OCI-LY1 (cell line): ENCODE results near the gene DNAJC7.

Experiments used
- H2AFZ ChIP-seq: fragments of 200-600 bp; sonication (generic), shearing (Covaris generic); 2 replicates; pipeline ENCODE4 v1.6.0; 2014; ENCODE audit warnings: antibody characterized with exemption, mild to moderate bottlenecking, low read length
- H3F3A ChIP-seq: fragments of 200-600 bp; sonication (generic), shearing (Covaris generic); 2 replicates; pipeline ENCODE4 v1.6.0; 2014; ENCODE audit warnings: mild to moderate bottlenecking, antibody characterized with exemption, low read length, moderate library complexity; ENCODE audit not compliant: insufficient read depth
- H3K27ac ChIP-seq: fragments of 200-600 bp; sonication (generic); 2 replicates; pipeline ENCODE4 v1.5.1; 2014; ENCODE audit warnings: low read length, mixed run types, mild to moderate bottlenecking, low read depth; ENCODE audit not compliant: poor library complexity, severe bottlenecking
- H3K27me3 ChIP-seq: fragments of 200-600 bp; sonication (generic); 2 replicates; pipeline ENCODE4 v1.6.0; 2014; ENCODE audit warnings: antibody characterized with exemption, mild to moderate bottlenecking, low read length, moderate library complexity; ENCODE audit not compliant: insufficient read depth
- H3K36me3 ChIP-seq: fragments of 200-600 bp; sonication (generic); 2 replicates; pipeline ENCODE4 v1.6.1; 2014; ENCODE audit warnings: mild to moderate bottlenecking, antibody characterized with exemption, low read length, moderate library complexity, mixed read lengths; ENCODE audit not compliant: insufficient read depth
- H3K4me1 ChIP-seq: fragments of 200-600 bp; sonication (generic); 2 replicates; pipeline ENCODE4 v1.5.1; 2014; ENCODE audit warnings: mild to moderate bottlenecking, low read length, moderate library complexity; ENCODE audit not compliant: insufficient read depth, severe bottlenecking
- H3K4me2 ChIP-seq: fragments of 200-600 bp; sonication (generic), shearing (Covaris generic); 2 replicates; pipeline ENCODE4 v1.6.1; 2014; ENCODE audit warnings: low read length
- H3K4me3 ChIP-seq: fragments of 200-600 bp; sonication (generic); 2 replicates; pipeline ENCODE4 v1.5.1; 2014; ENCODE audit warnings: low read length, low read depth, mild to moderate bottlenecking, mixed read lengths; ENCODE audit not compliant: poor library complexity, severe bottlenecking
- H3K79me2 ChIP-seq: fragments of 200-600 bp; shearing (Covaris generic); 2 replicates; pipeline ENCODE4 v1.6.1; 2016; ENCODE audit warnings: mixed run types, low read length, mixed read lengths; ENCODE audit not compliant: insufficient read depth
- H3K9ac ChIP-seq: fragments of 200-600 bp; sonication (generic), shearing (Covaris generic); 2 replicates; pipeline ENCODE4 v1.6.1; 2014; ENCODE audit warnings: mild to moderate bottlenecking, low read length, mixed read lengths
- H3K9me2 ChIP-seq: fragments of 200-600 bp; sonication (generic), shearing (Covaris generic); 2 replicates; pipeline ENCODE4 v1.6.1; 2014; ENCODE audit warnings: low read depth, mild to moderate bottlenecking, low read length, mixed read lengths
- H3K9me3 ChIP-seq: fragments of 200-600 bp; shearing (Covaris generic); 2 replicates; pipeline ENCODE4 v1.6.1; 2014; ENCODE audit warnings: low read length, mixed read lengths
- H4K20me1 ChIP-seq: fragments of 200-600 bp; sonication (generic), shearing (Covaris generic); 2 replicates; pipeline ENCODE4 v1.6.0; 2016; ENCODE audit warnings: mild to moderate bottlenecking, low read length; ENCODE audit not compliant: insufficient read depth
- EZH2 ChIP-seq: fragments of 200-600 bp; sonication (generic), shearing (Covaris generic); IDR thresholded peaks from 2 replicates; pipeline ENCODE4 v1.8.0; 2017; ENCODE audit warnings: borderline replicate concordance, mixed run types, mild to moderate bottlenecking, antibody characterized with exemption, low read length, moderate library complexity, mixed read lengths
- TF ChIP-seq, protein P1 (sequence below): fragments of 200-600 bp; sonication (generic), shearing (Covaris generic); IDR thresholded peaks from 2 replicates; pipeline ENCODE4 v1.5.1; 2017; ENCODE audit warnings: mild to moderate bottlenecking, antibody characterized with exemption, low read length, moderate library complexity, mixed read lengths

The DNAJC7 gene

DNA sequence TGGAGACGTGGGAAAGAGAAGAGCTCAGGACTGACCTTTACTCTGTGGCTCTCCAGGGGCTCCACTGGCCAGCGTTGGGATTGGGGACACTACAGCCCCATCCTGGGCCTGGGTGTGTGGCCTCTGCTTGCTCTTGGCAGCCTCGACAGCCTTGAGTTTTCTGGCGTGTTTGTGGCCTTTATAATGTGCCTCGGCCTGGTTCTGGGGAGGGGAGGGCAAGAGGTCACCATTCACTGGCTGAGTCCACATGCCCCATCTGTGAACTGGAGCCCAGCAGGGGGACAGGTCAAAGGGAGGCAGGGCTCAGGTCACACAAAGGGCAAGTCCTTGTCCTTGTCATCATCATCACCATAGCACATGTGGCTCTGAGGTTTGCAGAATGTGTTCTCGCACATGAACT is 14.3 kb upstream of the DNAJC7 start:
- Histone ChIP-seq H3K4me1 (peaks cover 4% of the 10 kb centered on the region), H3K27ac (no peak overlapping the region), H3F3A (no peaks in the 10 kb centered on the region), H3K79me2 (no peaks in the 10 kb centered on the region), H3K9me2 (no peaks in the 10 kb centered on the region), H3K4me3 (no peak overlapping the region), H4K20me1 (no peaks in the 10 kb centered on the region), H3K4me2 (no peak overlapping the region), H3K36me3 (no peaks in the 10 kb centered on the region), H3K9ac (no peak overlapping the region), H3K9me3 (no peaks in the 10 kb centered on the region), H3K27me3 (no peaks in the 10 kb centered on the region; the same call in 1 of the 2 replicates), H2AFZ (no peak overlapping the region)
- TF ChIP-seq, protein P1, sequence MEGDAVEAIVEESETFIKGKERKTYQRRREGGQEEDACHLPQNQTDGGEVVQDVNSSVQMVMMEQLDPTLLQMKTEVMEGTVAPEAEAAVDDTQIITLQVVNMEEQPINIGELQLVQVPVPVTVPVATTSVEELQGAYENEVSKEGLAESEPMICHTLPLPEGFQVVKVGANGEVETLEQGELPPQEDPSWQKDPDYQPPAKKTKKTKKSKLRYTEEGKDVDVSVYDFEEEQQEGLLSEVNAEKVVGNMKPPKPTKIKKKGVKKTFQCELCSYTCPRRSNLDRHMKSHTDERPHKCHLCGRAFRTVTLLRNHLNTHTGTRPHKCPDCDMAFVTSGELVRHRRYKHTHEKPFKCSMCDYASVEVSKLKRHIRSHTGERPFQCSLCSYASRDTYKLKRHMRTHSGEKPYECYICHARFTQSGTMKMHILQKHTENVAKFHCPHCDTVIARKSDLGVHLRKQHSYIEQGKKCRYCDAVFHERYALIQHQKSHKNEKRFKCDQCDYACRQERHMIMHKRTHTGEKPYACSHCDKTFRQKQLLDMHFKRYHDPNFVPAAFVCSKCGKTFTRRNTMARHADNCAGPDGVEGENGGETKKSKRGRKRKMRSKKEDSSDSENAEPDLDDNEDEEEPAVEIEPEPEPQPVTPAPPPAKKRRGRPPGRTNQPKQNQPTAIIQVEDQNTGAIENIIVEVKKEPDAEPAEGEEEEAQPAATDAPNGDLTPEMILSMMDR: no peak
- no peak for TF ChIP-seq EZH2

DNA sequence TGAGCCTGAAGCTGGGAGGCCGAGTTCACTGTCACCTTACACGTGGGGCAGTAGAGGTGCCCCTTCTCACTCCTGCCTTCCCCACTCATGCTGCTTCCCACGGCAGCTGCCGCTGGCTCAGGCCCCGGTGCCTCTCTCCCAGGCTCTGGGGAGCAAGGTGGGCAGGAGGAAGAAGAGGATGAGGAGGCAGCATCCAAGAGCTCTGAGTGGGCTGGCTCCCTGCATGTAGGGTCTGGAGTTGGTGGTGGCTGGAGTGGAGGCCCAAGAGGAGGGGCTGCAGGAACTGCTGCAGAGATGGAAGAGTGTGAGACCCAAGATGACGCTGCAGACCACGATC is 11.5 kb upstream of the DNAJC7 start:
- H3K79me2 ChIP-seq: no peaks in the 10 kb centered on the region
- no peak overlapping the region for H3K4me3 ChIP-seq
- no peak overlapping the region for H3K4me2 ChIP-seq
- no peaks in the 10 kb centered on the region for H3K9me2 ChIP-seq
- no peaks in the 10 kb centered on the region for H4K20me1 ChIP-seq
- H3K9me3 ChIP-seq: no peaks in the 10 kb centered on the region
- H2AFZ ChIP-seq: no peak overlapping the region
- H3F3A ChIP-seq: no peaks in the 10 kb centered on the region
- no peak overlapping the region for H3K9ac ChIP-seq
- no peak overlapping the region for H3K27ac ChIP-seq
- H3K36me3 ChIP-seq: peaks cover 7% of the 10 kb centered on the region
- TF ChIP-seq, protein P1: peak; percentile 10; the same call in 1 of the 2 replicates
- no peak for TF ChIP-seq EZH2
- no peaks in the 10 kb centered on the region; the same call in 1 of the 2 replicates for H3K27me3 ChIP-seq
- peaks cover 7% of the 10 kb centered on the region for H3K4me1 ChIP-seq

DNA sequence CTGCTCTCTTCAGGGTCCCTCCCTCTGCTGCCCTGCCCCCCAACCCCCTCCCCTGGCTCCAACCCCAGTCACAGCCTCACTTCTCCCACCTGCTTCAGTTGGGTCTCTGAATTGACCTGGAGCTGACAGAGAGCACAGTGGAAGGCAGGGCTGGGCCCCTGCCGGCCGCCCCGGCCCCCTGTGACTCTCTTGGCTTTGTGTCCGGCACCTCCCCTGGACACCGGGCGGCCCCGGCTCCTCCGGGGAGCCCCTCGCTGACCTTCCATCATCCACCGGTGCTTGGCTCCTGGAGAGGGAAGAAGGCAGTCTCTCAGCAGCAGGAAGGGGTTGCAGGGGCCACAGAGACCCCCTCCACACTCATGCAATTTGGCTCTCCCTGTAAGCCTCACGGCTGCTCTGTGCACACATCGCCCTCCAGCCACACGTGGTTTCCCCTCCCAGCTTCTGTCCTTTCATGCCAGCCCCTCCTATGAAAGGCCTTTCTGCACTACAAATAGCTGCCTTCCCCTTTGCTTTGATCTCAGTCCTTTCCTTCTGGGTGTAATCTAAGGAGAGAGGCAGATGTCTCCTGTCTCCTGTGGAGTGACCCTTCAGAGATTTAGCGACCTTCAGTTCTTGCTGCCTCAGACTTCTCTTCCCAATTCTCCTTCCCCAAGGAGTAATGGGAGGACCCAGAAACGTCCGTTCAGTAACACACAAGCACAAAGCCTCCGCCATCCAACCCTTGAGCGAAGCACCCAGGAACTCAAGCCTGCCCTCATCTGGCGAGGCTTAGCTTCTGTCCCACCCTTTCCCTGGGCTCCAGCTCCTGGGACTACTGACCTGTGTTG is 10.9 kb upstream of the DNAJC7 start:
- TF ChIP-seq, protein P1: peak; percentile 49
- TF ChIP-seq EZH2: no peak
- Histone ChIP-seq H3K4me2 (no peak overlapping the region), H3K79me2 (no peaks in the 10 kb centered on the region), H3K9ac (no peak overlapping the region), H4K20me1 (no peaks in the 10 kb centered on the region), H3K9me3 (no peaks in the 10 kb centered on the region), H3K36me3 (peaks cover 12% of the 10 kb centered on the region), H3K9me2 (no peaks in the 10 kb centered on the region), H3K27ac (no peak overlapping the region), H2AFZ (no peak overlapping the region), H3F3A (no peaks in the 10 kb centered on the region), H3K4me3 (no peak overlapping the region), H3K4me1 (peaks cover 7% of the 10 kb centered on the region), H3K27me3 (no peaks in the 10 kb centered on the region; the same call in 1 of the 2 replicates)
